K562 (cell line): ENCODE data around the gene TXNRD2. TPM values are rescaled to one million over a fixed set of nuclear protein-coding genes. Genes with fewer than 3 reads are reported as not detected.

Source experiments
- ARHGAP35 ChIP-seq: fragments of 450-650 bp; IDR thresholded peaks from 2 replicates; pipeline ENCODE4 v1.6.1; 2018; ENCODE audit not compliant: partially characterized antibody
- CHD1 ChIP-seq: fragments of 200-600 bp; sonication (generic); IDR thresholded peaks from one replicate; pipeline ENCODE4 v1.6.1; 2012; ENCODE audit warnings: mild to moderate bottlenecking, moderate library complexity, low read length, inconsistent platforms
- GTF2E2 ChIP-seq: fragments of 200-800 bp; sonication (Bioruptor generic); IDR thresholded peaks from 2 replicates; pipeline ENCODE4 v1.6.1; 2016; ENCODE audit warnings: missing genetic modification characterization, missing compliant biosample characterization
- HMG20B ChIP-seq: fragments of 250-450 bp; sonication (Bioruptor Pico); IDR thresholded peaks from 2 replicates; pipeline ENCODE4 v1.5.0; 2021; ENCODE audit warnings: mild to moderate bottlenecking
- KDM5B ChIP-seq: fragments of 200-600 bp; sonication (generic); IDR thresholded peaks from 2 replicates; pipeline ENCODE4 v1.6.1; 2012; ENCODE audit warnings: low read depth, mild to moderate bottlenecking, moderate library complexity, low read length, control low read depth, inconsistent platforms; ENCODE audit not compliant: insufficient replicate concordance
- NBN ChIP-seq: fragments of 450-650 bp; IDR thresholded peaks from 2 replicates; pipeline ENCODE4 v1.6.1; 2016; ENCODE audit warnings: low read depth, mild to moderate bottlenecking
- NFRKB ChIP-seq: fragments of 450-650 bp; IDR thresholded peaks from 2 replicates; pipeline ENCODE4 v1.6.1; 2016; ENCODE audit warnings: low read depth
- NONO ChIP-seq, 2 experiments: fragments of 200-400 bp in 1 of 2; fragments of 450-650 bp in 1 of 2; formaldehyde crosslinking in 1 of 2; IDR thresholded peaks; 2 replicates each; pipeline ENCODE4 v1.6.1; 2017; ENCODE audit warnings: low read depth in 2 of 2, mild to moderate bottlenecking in 2 of 2, moderate library complexity in 2 of 2, low read length in 1 of 2
- RBBP5 ChIP-seq: fragments of 200-600 bp; sonication (generic); IDR thresholded peaks from 2 replicates; pipeline ENCODE4 v1.6.1; 2012; ENCODE audit warnings: borderline replicate concordance, mild to moderate bottlenecking, low read length, control low read depth, inconsistent platforms; ENCODE audit not compliant: insufficient read depth, poor library complexity, severe bottlenecking
- RBM39 ChIP-seq: fragments of 200-400 bp; formaldehyde crosslinking; optimal IDR thresholded peaks from 2 replicates; pipeline ENCODE3; 2018; ENCODE audit warnings: low read depth, low read length
- SAP30 ChIP-seq: fragments of 200-600 bp; sonication (generic); IDR thresholded peaks from 2 replicates; pipeline ENCODE4 v1.6.1; 2012; ENCODE audit warnings: borderline replicate concordance, low read depth, mild to moderate bottlenecking, moderate library complexity, low read length, control low read depth, inconsistent platforms; ENCODE audit not compliant: insufficient read depth, poor library complexity, severe bottlenecking
- SIX5 ChIP-seq, 2 experiments: IDR thresholded peaks; 2 replicates each; pipeline ENCODE4 v1.6.1; 2011; ENCODE audit warnings: low read length in 2 of 2, borderline replicate concordance in 1 of 2, low read depth in 1 of 2, mild to moderate bottlenecking in 1 of 2, moderate library complexity in 1 of 2; ENCODE audit not compliant: insufficient read depth in 1 of 2
- SOX6 ChIP-seq: fragments of 450-650 bp; IDR thresholded peaks from 2 replicates; pipeline ENCODE4 v1.6.1; 2014; ENCODE audit warnings: mild to moderate bottlenecking
- SPI1 ChIP-seq: IDR thresholded peaks from 2 replicates; pipeline ENCODE4 v1.6.1; 2011; ENCODE audit warnings: low read depth, low read length, control low read depth, borderline replicate concordance
- ZFPM2 ChIP-seq: fragments of 250-450 bp; sonication (Bioruptor Pico); IDR thresholded peaks from 2 replicates; pipeline ENCODE4 v1.5.1; 2022; ENCODE audit warnings: mild to moderate bottlenecking
- ZNF280B ChIP-seq: fragments of 250-450 bp; sonication (Bioruptor Pico); IDR thresholded peaks from 2 replicates; pipeline ENCODE4 v1.5.1; 2021; ENCODE audit warnings: mild to moderate bottlenecking
- ZNF507 ChIP-seq: conservative IDR thresholded peaks from 2 replicates; pipeline ENCODE4 v1.6.1; 2017; ENCODE audit warnings: missing genetic modification characterization, missing compliant biosample characterization
- ZNF668 ChIP-seq: fragments of 250-450 bp; sonication (Bioruptor Pico); IDR thresholded peaks from 2 replicates; pipeline ENCODE4 v1.8.0; 2022; ENCODE audit warnings: mild to moderate bottlenecking, inconsistent platforms
- polyA plus RNA-seq, 8 experiments: library from polyadenylated mRNA; depleted of rRNA in 4 of 8; stranded (reverse) in 5 of 8; unstranded in 3 of 8; fragments of >200 nt; fragmentation: Nextera tagmentation in 2 of 8; fragmentation: Illumina TruSeq in 1 of 8; extraction: Ambion mirVana in 2 of 8; extraction: Trizol in 1 of 8; gene quantifications; 2 replicates each; pipeline versions ENCODE4 v1.2.1 to v1.2.3, GENCODE V29; 2011 to 2014; ENCODE audit warnings: inconsistent platforms in 1 of 8, missing spikeins in 1 of 8
- total RNA-seq, 7 experiments: library from RNA; depleted of rRNA in 6 of 7; stranded (reverse); fragments of >200 nt in 6 of 7; fragmentation: Illumina TruSeq in 2 of 7; extraction: Trizol in 2 of 7; gene quantifications; 2 replicates each; pipeline versions ENCODE4 v1.2.1 to v1.2.3, GENCODE V29; 2011 to 2021; ENCODE audit warnings: low replicate concordance in 1 of 7
- TF ChIP-seq, protein P1 (sequence below): fragments of 450-650 bp; IDR thresholded peaks from 2 replicates; pipeline ENCODE4 v1.6.1; 2014; ENCODE audit warnings: low read depth, mild to moderate bottlenecking, moderate library complexity, borderline replicate concordance
- TF ChIP-seq, protein P2 (sequence below): fragments of 450-650 bp; IDR thresholded peaks from 2 replicates; pipeline ENCODE4 v1.6.1; 2016; ENCODE audit warnings: antibody characterized with exemption
- TF ChIP-seq, protein P3 (sequence below), 3 experiments: IDR thresholded peaks in 2 of 3; conservative IDR thresholded peaks in 1 of 3; 2 replicates each; pipeline ENCODE4 v1.5.1; 2011 to 2012; ENCODE audit warnings: low read length in 3 of 3, mild to moderate bottlenecking in 3 of 3, control low read depth in 2 of 3, improper control_type of control experiment in 1 of 3, inconsistent platforms in 1 of 3, low read depth in 1 of 3, mixed read lengths in 1 of 3, moderate library complexity in 1 of 3; ENCODE audit not compliant: insufficient read depth in 2 of 3

The TXNRD2 gene
- total and polyA plus RNA-seq, 9 of the 15 experiments (the other 6 are each of a cell fraction or from before 2014, with no cell fraction given), result 3.3 to 80.2 (median 49.4) TPM

GRCh38 chr22:19845054-19845722 is 96.4 kb downstream of the TXNRD2 start (continued):
- TF ChIP-seq NONO (IDR thresholded peaks at IDR 0.05; ENCODE audit: low read depth in 2 of 2, low read length in 1 of 2) (no peak), NFRKB (no peak), SAP30 (no peak), ZFPM2 (CRISPR knock-in tag) (no peak), KDM5B (peak; percentile 3), ZNF507 (tag) (no peak), HMG20B (CRISPR knock-in tag) (no peak), NBN (no peak), ZNF280B (CRISPR knock-in tag) (peak; percentile 13; the same call in 1 of the 2 replicates), RBBP5 (peak; percentile 9), GTF2E2 (no peak), ARHGAP35 (no peak), RBM39 (no peak), SIX5 (IDR thresholded peaks at IDR 0.05; ENCODE audit: borderline replicate concordance in 1 of 2, insufficient read depth in 1 of 2, low read depth in 1 of 2, low read length in 2 of 2) (no peak), ZNF668 (CRISPR knock-in tag) (no peak), SPI1 (no peak), SOX6 (no peak), CHD1 (no peak)
- TF ChIP-seq, protein P1, sequence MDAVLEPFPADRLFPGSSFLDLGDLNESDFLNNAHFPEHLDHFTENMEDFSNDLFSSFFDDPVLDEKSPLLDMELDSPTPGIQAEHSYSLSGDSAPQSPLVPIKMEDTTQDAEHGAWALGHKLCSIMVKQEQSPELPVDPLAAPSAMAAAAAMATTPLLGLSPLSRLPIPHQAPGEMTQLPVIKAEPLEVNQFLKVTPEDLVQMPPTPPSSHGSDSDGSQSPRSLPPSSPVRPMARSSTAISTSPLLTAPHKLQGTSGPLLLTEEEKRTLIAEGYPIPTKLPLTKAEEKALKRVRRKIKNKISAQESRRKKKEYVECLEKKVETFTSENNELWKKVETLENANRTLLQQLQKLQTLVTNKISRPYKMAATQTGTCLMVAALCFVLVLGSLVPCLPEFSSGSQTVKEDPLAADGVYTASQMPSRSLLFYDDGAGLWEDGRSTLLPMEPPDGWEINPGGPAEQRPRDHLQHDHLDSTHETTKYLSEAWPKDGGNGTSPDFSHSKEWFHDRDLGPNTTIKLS, result no peak
- TF ChIP-seq, protein P2, sequence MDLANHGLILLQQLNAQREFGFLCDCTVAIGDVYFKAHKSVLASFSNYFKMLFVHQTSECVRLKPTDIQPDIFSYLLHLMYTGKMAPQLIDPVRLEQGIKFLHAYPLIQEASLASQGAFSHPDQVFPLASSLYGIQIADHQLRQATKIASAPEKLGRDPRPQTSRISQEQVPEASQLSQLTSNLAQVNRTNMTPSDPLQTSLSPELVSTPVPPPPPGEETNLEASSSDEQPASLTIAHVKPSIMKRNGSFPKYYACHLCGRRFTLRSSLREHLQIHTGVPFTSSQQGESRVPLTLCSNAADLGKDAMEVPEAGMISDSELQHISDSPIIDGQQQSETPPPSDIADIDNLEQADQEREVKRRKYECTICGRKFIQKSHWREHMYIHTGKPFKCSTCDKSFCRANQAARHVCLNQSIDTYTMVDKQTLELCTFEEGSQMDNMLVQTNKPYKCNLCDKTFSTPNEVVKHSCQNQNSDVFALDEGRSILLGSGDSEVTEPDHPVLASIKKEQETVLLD, result no peak
- TF ChIP-seq, protein P3, sequence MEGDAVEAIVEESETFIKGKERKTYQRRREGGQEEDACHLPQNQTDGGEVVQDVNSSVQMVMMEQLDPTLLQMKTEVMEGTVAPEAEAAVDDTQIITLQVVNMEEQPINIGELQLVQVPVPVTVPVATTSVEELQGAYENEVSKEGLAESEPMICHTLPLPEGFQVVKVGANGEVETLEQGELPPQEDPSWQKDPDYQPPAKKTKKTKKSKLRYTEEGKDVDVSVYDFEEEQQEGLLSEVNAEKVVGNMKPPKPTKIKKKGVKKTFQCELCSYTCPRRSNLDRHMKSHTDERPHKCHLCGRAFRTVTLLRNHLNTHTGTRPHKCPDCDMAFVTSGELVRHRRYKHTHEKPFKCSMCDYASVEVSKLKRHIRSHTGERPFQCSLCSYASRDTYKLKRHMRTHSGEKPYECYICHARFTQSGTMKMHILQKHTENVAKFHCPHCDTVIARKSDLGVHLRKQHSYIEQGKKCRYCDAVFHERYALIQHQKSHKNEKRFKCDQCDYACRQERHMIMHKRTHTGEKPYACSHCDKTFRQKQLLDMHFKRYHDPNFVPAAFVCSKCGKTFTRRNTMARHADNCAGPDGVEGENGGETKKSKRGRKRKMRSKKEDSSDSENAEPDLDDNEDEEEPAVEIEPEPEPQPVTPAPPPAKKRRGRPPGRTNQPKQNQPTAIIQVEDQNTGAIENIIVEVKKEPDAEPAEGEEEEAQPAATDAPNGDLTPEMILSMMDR (IDR thresholded peaks at IDR 0.05 in 2 of 3, conservative IDR thresholded peaks at IDR 0.05 in 1 of 3; ENCODE audit: insufficient read depth in 2 of 3, low read depth in 1 of 3, low read length in 3 of 3), result 0 out of 6 replicates have a peak, but pooled peaks of 1 of the 3 experiments have one; percentile 0
